Measurements from ENCODE around the gene LCP1. TPM values are rescaled to one million over a fixed set of nuclear protein-coding genes. Genes with fewer than 3 reads are reported as not detected.

LCP1 gene
- total RNA-seq, 2 donors from 2014 or later, result 58.1 to 177 TPM

GRCh38 chr13:46183018-46183946, 1.3 kb upstream of the LCP1 start:
- Histone ChIP-seq H3K4me1 (replicated peaks) (no peaks in the 10 kb centered on the region), H3K27me3 (replicated peaks; ENCODE audit: insufficient read depth) (no peaks in the 10 kb centered on the region), H3K27ac (peak overlapping the region in 1 of 2 donors; percentile 40), H3K9me3 (no peaks in the 10 kb centered on the region), H3K36me3 (no peaks in the 10 kb centered on the region), H3K4me3 (no peak overlapping the region)
- TF ChIP-seq POLR2AphosphoS5 (IDR thresholded peaks at IDR 0.05), result no peak
- TF ChIP-seq CTCF (IDR thresholded peaks at IDR 0.05), result no peak
- no peak for TF ChIP-seq POLR2A (IDR thresholded peaks at IDR 0.05)
- DNase-seq (ENCODE audit: low spot score), result no peak
- 81% methylated on average over 15 of the region's 15 CpGs for WGBS
- intact Hi-C loops (cut with DNase I), result no loop called here

- H3K36me3 ChIP-seq, result no peaks in the 10 kb centered on the region
- no peaks in the 10 kb centered on the region for H3K27me3 ChIP-seq (replicated peaks; ENCODE audit: insufficient read depth)
- 46% methylated on average over 2 of the region's 2 CpGs for WGBS
- no peaks in the 10 kb centered on the region for H3K4me1 ChIP-seq (replicated peaks)
- intact Hi-C loops (cut with DNase I), result no loop called here
- H3K9me3 ChIP-seq, result no peaks in the 10 kb centered on the region
- no peak overlapping the region for H3K4me3 ChIP-seq
- TF ChIP-seq CTCF (IDR thresholded peaks at IDR 0.05) (no peak), POLR2A (IDR thresholded peaks at IDR 0.05) (no peak), POLR2AphosphoS5 (IDR thresholded peaks at IDR 0.05) (no peak)
- H3K27ac ChIP-seq, result peak overlapping the region in 1 of 2 donors; percentile 40
- no peak for DNase-seq (ENCODE audit: low spot score)
These were observed 507 bp upstream of the LCP1 start for GRCh38 chr13:46182491-46182877.

GRCh38 chr13:46181377-46181839, 569 bp downstream of the LCP1 start:
- Histone ChIP-seq H3K27me3 (replicated peaks; ENCODE audit: insufficient read depth) (no peaks in the 10 kb centered on the region), H3K36me3 (no peaks in the 10 kb centered on the region), H3K9me3 (no peaks in the 10 kb centered on the region), H3K4me1 (replicated peaks) (no peaks in the 10 kb centered on the region), H3K27ac (no peak overlapping the region), H3K4me3 (peak overlapping the region in 1 of 2 donors; percentile 5)
- DNase-seq (ENCODE audit: low spot score), result no peak
- intact Hi-C loops (cut with DNase I), result no loop called here
- no peak for TF ChIP-seq CTCF (IDR thresholded peaks at IDR 0.05)
- no peak for TF ChIP-seq POLR2AphosphoS5 (IDR thresholded peaks at IDR 0.05)
- TF ChIP-seq POLR2A (IDR thresholded peaks at IDR 0.05), result no peak
- 82% methylated on average over 5 of the region's 5 CpGs for WGBS

- Histone ChIP-seq H3K9me3 (no peaks in the 10 kb centered on the region), H3K4me1 (replicated peaks) (no peaks in the 10 kb centered on the region), H3K27me3 (replicated peaks; ENCODE audit: insufficient read depth) (no peaks in the 10 kb centered on the region), H3K4me3 (no peak overlapping the region), H3K36me3 (no peaks in the 10 kb centered on the region), H3K27ac (peak overlapping the region in 1 of 2 donors; percentile 29)
- 58% methylated on average over 5 of the region's 5 CpGs for WGBS
- intact Hi-C loops (cut with DNase I), result no loop called here
- no peak for TF ChIP-seq POLR2AphosphoS5 (IDR thresholded peaks at IDR 0.05)
- TF ChIP-seq CTCF (IDR thresholded peaks at IDR 0.05), result no peak
- TF ChIP-seq POLR2A (IDR thresholded peaks at IDR 0.05), result no peak
- DNase-seq (ENCODE audit: low spot score), result no peak
These were observed 1.8 kb downstream of the LCP1 start for GRCh38 chr13:46179969-46180763.

Data from prostate gland (tissue), 2 donors.